Inferior parietal cortex (tissue), 1 donor: ENCODE measurements around the gene SLC34A1.
"Not testable (repeated sequence)": the region's sequence is repeated elsewhere in the genome, so short reads cannot be mapped to it uniquely, and the experiment has no call there.

ENCODE experiments used
- DNase-seq: peaks from one replicate; pipeline ENCODE4 v3.0.0-alpha.2; 2016; ENCODE audit errors: extremely low spot score

Gene SLC34A1

GRCh38 chr5:177384134-177384533 is at the start of gene SLC34A1:
Gene SLC34A1, plus strand, starts transcription at chr5:177384434. Its CDS starts 1,308 bp downstream, at chr5:177385742.
- DNase-seq, result no peak

GRCh38 chr5:177334781-177335700 is 49.2 kb upstream of the SLC34A1 start:
- DNase-seq, result no peak

- DNase-seq, result no peak
Observed at GRCh38 chr5:177335701-177336065, 48.6 kb upstream of the SLC34A1 start.

- DNase-seq, result no peak
Observed at GRCh38 chr5:177336112-177336511, 48.1 kb upstream of the SLC34A1 start.

GRCh38 chr5:177336603-177337494 is 47.4 kb upstream of the SLC34A1 start:
- DNase-seq, result no peak

- no peak for DNase-seq
Observed at GRCh38 chr5:177338251-177339106, 45.8 kb upstream of the SLC34A1 start.

- no peak for DNase-seq
Observed at GRCh38 chr5:177339107-177339638, 45.1 kb upstream of the SLC34A1 start.

- DNase-seq, result not testable (repeated sequence)
Observed at GRCh38 chr5:177343000-177343399, 41.2 kb upstream of the SLC34A1 start.

GRCh38 chr5:177343777-177344176 is 40.5 kb upstream of the SLC34A1 start:
- no peak for DNase-seq

GRCh38 chr5:177344891-177345290 is 39.3 kb upstream of the SLC34A1 start:
- DNase-seq, result no peak

- no peak for DNase-seq
Observed at GRCh38 chr5:177346820-177347219, 37.4 kb upstream of the SLC34A1 start.

- DNase-seq, result no peak
Observed at GRCh38 chr5:177347699-177348098, 36.5 kb upstream of the SLC34A1 start.

GRCh38 chr5:177349362-177349647 is 34.9 kb upstream of the SLC34A1 start:
- DNase-seq, result no peak

- no peak for DNase-seq
Observed at GRCh38 chr5:177349762-177350161, 34.5 kb upstream of the SLC34A1 start.

GRCh38 chr5:177350776-177351391 is 33.4 kb upstream of the SLC34A1 start:
- DNase-seq, result no peak

- peak; percentile 99 for DNase-seq
Observed at GRCh38 chr5:177351392-177352329, 32.6 kb upstream of the SLC34A1 start, which contains the start of gene LMAN2. Gene LMAN2, minus strand, starts transcription at chr5:177351668. Its CDS starts 21 bp downstream, at chr5:177351647.

- DNase-seq, result no peak
Observed at GRCh38 chr5:177353093-177353492, 31.1 kb upstream of the SLC34A1 start.

- DNase-seq, result no peak
Observed at GRCh38 chr5:177354256-177354655, 30.0 kb upstream of the SLC34A1 start.

GRCh38 chr5:177354711-177355110 is 29.5 kb upstream of the SLC34A1 start:
- DNase-seq, result no peak
